Neural crest cell (in vitro differentiated cells): ENCODE data around the gene PKMYT1. TPM values are rescaled to one million over a fixed set of nuclear protein-coding genes. Genes with fewer than 3 reads are reported as not detected.

Experiments
- DNase-seq: peaks from one replicate; pipeline ENCODE4 v3.0.0; 2021; ENCODE audit warnings: low read depth, mixed read lengths, low spot score
- H3K27ac Mint-ChIP-seq: one replicate; pipeline ENCODE4 v1.8.0; 2021; ENCODE audit warnings: mild to moderate bottlenecking, mixed read lengths; ENCODE audit not compliant: unreplicated experiment
- H3K27me3 Mint-ChIP-seq: 2 replicates; pipeline ENCODE4 v1.8.0; 2021; ENCODE audit warnings: low read depth, mild to moderate bottlenecking, mixed read lengths
- H3K36me3 Mint-ChIP-seq: 2 replicates; pipeline ENCODE4 v1.8.0; 2021; ENCODE audit warnings: low read depth, mild to moderate bottlenecking, mixed read lengths
- H3K4me1 Mint-ChIP-seq: 2 replicates; pipeline ENCODE4 v1.8.0; 2021; ENCODE audit warnings: mixed read lengths
- H3K4me3 Mint-ChIP-seq: one replicate; pipeline ENCODE4 v1.8.0; 2021; ENCODE audit warnings: mild to moderate bottlenecking, mixed read lengths
- H3K9me3 Mint-ChIP-seq: 2 replicates; pipeline ENCODE4 v1.8.0; 2021; ENCODE audit warnings: mixed read lengths
- total RNA-seq: library from RNA; stranded (reverse); gene quantifications from 2 replicates; pipeline ENCODE4 v1.2.1, GENCODE V29; 2021
- TF ChIP-seq, protein P1 (sequence below): fragments of 200-600 bp; sonication (generic); conservative IDR thresholded peaks from 2 replicates; pipeline ENCODE4 v1.5.0; 2021; ENCODE audit warnings: antibody characterized with exemption, mild to moderate bottlenecking

The PKMYT1 gene
- total RNA-seq, 1 donor from 2014 or later: 82.2 TPM

DNA sequence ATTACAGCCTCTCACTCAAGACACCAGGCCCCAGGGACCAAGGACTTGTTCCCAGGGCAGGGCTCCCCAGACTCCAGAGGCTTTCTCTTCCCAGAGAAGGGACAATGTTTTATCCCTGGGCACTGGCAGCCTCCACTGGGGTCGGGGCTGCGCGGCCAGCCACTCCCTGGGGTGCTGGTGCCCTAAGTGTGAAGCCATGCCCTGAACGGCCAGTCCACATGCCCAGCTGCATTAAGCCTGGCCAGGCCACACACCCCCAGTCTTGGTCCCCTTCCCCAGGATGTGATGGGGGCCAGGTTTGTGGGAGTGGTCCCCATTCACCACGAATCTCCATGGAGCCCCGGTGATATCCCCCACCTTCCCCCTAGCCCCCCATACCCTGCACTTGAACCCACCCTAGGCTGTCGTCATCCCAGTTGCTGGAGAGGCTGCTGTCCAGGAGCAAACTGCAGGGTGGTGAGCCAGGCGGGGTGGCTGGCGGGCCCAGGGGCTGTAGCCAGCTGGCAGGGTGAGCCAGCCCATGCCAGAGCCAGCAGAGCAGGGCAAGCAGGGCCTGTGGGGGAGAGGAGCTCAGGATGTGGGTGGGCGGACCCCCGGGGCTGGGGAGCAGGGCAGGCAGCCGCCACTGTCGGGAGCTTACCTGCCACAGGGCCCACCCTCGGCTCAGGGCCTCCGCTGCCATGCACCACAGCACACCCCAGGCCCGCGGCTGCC, 6.5 kb downstream of the PKMYT1 start:
- Mint-ChIP-seq H3K27me3 (peaks cover 14% of the 10 kb centered on the region), H3K36me3 (peaks cover 5% of the 10 kb centered on the region), H3K4me3 (peak overlapping the region; percentile 51), H3K27ac (no peak overlapping the region), H3K9me3 (no peaks in the 10 kb centered on the region), H3K4me1 (peaks cover 25% of the 10 kb centered on the region)
- TF ChIP-seq, protein P1, sequence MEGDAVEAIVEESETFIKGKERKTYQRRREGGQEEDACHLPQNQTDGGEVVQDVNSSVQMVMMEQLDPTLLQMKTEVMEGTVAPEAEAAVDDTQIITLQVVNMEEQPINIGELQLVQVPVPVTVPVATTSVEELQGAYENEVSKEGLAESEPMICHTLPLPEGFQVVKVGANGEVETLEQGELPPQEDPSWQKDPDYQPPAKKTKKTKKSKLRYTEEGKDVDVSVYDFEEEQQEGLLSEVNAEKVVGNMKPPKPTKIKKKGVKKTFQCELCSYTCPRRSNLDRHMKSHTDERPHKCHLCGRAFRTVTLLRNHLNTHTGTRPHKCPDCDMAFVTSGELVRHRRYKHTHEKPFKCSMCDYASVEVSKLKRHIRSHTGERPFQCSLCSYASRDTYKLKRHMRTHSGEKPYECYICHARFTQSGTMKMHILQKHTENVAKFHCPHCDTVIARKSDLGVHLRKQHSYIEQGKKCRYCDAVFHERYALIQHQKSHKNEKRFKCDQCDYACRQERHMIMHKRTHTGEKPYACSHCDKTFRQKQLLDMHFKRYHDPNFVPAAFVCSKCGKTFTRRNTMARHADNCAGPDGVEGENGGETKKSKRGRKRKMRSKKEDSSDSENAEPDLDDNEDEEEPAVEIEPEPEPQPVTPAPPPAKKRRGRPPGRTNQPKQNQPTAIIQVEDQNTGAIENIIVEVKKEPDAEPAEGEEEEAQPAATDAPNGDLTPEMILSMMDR: no peak
- DNase-seq: no peak

DNA sequence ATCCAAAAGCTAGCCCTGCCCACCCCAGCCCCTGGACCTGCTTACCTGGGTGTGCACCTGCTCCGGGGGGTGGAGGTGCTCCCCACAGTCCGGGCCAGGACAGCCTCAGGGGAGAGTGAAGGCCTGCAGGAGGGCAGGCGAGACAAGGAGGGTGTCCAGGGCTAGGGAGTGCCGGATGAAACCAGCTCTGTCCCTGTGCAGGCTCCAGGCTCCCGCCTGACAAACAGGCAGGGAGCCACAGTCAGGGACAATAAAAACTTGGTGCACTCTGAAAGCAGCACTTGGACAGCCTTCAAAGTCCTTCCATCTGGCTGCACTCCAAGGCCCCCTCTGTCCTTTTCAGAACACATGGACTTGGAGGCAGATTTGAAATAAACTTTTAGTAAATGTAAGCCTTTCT, 7.2 kb downstream of the PKMYT1 start:
- Mint-ChIP-seq H3K27ac (no peak overlapping the region), H3K36me3 (peaks cover 5% of the 10 kb centered on the region), H3K27me3 (peaks cover 21% of the 10 kb centered on the region)

DNA sequence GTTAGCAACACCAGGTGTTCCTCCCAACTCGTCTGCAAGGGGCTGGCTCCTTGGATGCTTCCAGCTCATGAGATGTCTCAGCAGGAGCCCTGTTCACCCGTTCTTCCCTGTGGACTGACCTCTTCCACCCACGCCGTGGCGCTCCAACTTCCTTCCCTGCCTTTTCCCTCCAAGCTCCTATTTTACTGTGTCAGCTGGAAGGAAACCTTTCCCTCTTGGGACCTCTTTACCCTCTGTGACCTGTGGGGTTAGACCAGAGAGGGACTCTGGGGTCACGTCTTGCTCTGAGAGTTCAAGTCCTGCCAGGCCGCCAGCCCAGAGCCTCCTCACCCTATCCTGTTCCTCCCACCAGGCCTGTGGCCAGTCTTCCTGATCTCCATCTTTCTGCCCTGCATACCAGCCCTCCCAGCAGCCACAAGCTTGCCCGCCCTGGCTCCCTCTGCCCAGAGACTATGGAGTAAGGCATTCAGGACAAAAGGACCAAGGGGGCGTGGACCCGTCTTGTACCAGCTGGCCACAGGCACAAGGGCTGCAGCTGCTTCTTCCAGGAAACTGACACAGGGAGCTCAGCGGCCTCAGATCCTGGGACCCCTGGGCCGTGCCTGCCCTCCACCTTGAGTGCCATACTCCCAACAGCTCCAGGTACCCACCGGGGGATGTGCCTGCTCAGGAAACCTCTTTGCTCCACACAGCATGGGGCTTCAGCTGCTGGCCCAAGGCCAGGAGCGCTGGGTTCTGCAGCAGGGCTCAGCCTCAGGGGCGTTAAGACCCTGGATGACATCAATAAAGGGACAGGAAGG, 8.1 kb downstream of the PKMYT1 start:
- peaks cover 27% of the 10 kb centered on the region for H3K4me1 Mint-ChIP-seq
- no peak overlapping the region for H3K27ac Mint-ChIP-seq
- DNase-seq: no peak
- H3K4me3 Mint-ChIP-seq: peak overlapping the region; percentile 89
- TF ChIP-seq, protein P1: no peak
- H3K27me3 Mint-ChIP-seq: peaks cover 24% of the 10 kb centered on the region
- peaks cover 5% of the 10 kb centered on the region for H3K36me3 Mint-ChIP-seq
- H3K9me3 Mint-ChIP-seq: no peaks in the 10 kb centered on the region

More for the DNA sequence above, 7.2 kb downstream of the PKMYT1 start:
- Mint-ChIP-seq H3K9me3 (no peaks in the 10 kb centered on the region), H3K4me3 (peak overlapping the region; percentile 89), H3K4me1 (peaks cover 30% of the 10 kb centered on the region)
- DNase-seq: no peak
- TF ChIP-seq, protein P1: no peak

DNA sequence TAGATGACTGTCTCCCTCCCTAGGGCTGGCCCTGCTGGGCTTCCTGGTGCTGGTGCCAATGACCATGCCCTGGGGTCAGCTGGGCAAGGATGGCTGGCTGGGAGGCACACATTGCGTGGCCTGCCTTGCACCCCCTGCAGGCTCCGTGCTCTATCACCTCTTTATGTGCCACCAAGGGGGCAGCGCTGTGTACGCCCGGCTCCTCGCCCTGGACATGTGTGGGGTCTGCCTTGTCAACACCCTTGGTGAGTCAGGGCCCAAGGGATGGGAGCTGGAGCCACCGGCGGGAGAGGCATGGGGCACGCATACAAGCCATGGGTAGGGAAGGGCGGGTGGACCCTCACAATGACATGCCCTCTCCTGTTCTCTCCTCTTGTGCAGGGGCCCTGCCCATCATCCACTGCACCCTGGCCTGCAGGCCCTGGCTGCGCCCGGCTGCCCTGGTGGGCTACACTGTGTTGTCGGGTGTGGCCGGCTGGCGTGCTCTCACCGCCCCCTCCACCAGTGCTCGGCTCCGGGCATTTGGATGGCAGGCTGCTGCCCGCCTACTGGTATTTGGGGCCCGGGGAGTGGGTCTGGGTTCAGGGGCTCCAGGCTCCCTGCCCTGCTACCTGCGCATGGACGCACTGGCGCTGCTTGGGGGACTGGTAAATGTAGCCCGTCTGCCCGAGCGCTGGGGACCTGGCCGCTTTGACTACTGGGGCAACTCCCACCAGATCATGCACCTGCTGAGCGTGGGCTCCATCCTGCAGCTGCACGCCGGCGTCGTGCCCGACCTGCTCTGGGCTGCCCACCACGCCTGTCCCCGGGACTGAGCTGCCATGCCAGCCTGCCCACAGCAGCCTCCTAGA, 8.9 kb downstream of the PKMYT1 start:
- H3K27ac Mint-ChIP-seq: peak overlapping the region; percentile 19
- peak overlapping the region; percentile 89 for H3K4me3 Mint-ChIP-seq
- H3K27me3 Mint-ChIP-seq: peaks cover 24% of the 10 kb centered on the region
- H3K36me3 Mint-ChIP-seq: peaks cover 5% of the 10 kb centered on the region
- TF ChIP-seq, protein P1: no peak
- peaks cover 22% of the 10 kb centered on the region for H3K4me1 Mint-ChIP-seq
- no peak for DNase-seq
- H3K9me3 Mint-ChIP-seq: no peaks in the 10 kb centered on the region

DNA sequence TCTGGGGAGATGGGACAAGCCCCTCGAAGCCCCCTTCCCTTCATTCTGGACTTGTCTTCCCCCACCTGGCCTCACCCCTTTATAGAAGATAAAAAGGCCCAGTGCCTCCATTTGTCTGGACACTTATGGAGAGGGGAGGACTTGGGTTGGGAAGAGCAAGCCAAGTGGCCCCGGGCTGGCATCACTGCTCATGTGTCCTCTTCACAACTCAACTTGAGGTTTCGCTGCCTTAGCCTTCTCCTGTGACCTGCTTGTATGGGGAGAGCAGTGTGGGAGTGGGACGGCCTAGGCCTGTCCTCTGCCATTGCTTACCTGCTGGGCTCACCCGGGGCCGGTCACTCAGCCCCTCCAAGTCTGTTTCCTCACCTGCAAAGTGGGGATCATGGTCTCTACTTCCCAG, 9.7 kb downstream of the PKMYT1 start:
- Mint-ChIP-seq H3K27ac (peak overlapping the region; percentile 19), H3K9me3 (no peaks in the 10 kb centered on the region)

More for the DNA sequence above, 9.7 kb downstream of the PKMYT1 start:
- Mint-ChIP-seq H3K27me3 (peaks cover 27% of the 10 kb centered on the region), H3K36me3 (peaks cover 5% of the 10 kb centered on the region), H3K4me3 (peak overlapping the region; percentile 86), H3K4me1 (peaks cover 22% of the 10 kb centered on the region)
- DNase-seq: no peak
- TF ChIP-seq, protein P1: no peak
